Measurements from ENCODE around the gene CPNE4. TPM values are rescaled to one million over a fixed set of nuclear protein-coding genes. Genes with fewer than 3 reads are reported as not detected.

Gene CPNE4
- total RNA-seq, 1 experiment from 2014 or later, result 0.41 TPM

- H3K9me3 Mint-ChIP-seq (ENCODE audit: unreplicated experiment), result no peaks in the 10 kb centered on the region
- DNase-seq, result peak; percentile 35 to 50
- Histone ChIP-seq H3K9me3 (no peaks in the 10 kb centered on the region), H3K36me3 (ENCODE audit: control insufficient read depth, insufficient read depth, low read length) (no peaks in the 10 kb centered on the region), H3K27me3 (replicated peaks; ENCODE audit: control insufficient read depth, insufficient read depth, low read length) (no peaks in the 10 kb centered on the region), H3K4me3 (ENCODE audit: low read depth, low read length) (no peak overlapping the region), H3K4me1 (no peaks in the 10 kb centered on the region)
- no TSS peak for BruUV-seq (replicated peaks)
- no peaks in the 10 kb centered on the region for H3K36me3 Mint-ChIP-seq (ENCODE audit: insufficient read depth, unreplicated experiment)
- intact Hi-C loops (cut with micrococcal nuclease; ENCODE audit: unreplicated experiment), result loop anchor here (1.0 kb wide), 1 partner anchor 23 kb away; no protein-coding TSS in a partner anchor
- CTCF ChIA-PET, result no interaction called here
- TF ChIP-seq, protein P1, sequence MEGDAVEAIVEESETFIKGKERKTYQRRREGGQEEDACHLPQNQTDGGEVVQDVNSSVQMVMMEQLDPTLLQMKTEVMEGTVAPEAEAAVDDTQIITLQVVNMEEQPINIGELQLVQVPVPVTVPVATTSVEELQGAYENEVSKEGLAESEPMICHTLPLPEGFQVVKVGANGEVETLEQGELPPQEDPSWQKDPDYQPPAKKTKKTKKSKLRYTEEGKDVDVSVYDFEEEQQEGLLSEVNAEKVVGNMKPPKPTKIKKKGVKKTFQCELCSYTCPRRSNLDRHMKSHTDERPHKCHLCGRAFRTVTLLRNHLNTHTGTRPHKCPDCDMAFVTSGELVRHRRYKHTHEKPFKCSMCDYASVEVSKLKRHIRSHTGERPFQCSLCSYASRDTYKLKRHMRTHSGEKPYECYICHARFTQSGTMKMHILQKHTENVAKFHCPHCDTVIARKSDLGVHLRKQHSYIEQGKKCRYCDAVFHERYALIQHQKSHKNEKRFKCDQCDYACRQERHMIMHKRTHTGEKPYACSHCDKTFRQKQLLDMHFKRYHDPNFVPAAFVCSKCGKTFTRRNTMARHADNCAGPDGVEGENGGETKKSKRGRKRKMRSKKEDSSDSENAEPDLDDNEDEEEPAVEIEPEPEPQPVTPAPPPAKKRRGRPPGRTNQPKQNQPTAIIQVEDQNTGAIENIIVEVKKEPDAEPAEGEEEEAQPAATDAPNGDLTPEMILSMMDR (IDR thresholded peaks at IDR 0.05; ENCODE audit: insufficient read depth in 1 of 2, low read depth in 1 of 2, low read length in 1 of 2, severe bottlenecking in 1 of 2, unreplicated experiment in 1 of 2), result peak; percentile 44 to 76
- no peaks in the 10 kb centered on the region for H3K4me1 Mint-ChIP-seq (ENCODE audit: low read depth, unreplicated experiment)
- H3K27ac Mint-ChIP-seq (ENCODE audit: unreplicated experiment), result no peak overlapping the region
- peaks cover 8% of the 10 kb centered on the region for H3K27me3 Mint-ChIP-seq (ENCODE audit: insufficient read depth, unreplicated experiment)
- POLR2A ChIA-PET, result no interaction called here
- no peak overlapping the region for H3K4me3 Mint-ChIP-seq (ENCODE audit: unreplicated experiment)
Observed at GRCh38 chr3:132006605-132007204, 28.1 kb downstream of the CPNE4 start.

DNA sequence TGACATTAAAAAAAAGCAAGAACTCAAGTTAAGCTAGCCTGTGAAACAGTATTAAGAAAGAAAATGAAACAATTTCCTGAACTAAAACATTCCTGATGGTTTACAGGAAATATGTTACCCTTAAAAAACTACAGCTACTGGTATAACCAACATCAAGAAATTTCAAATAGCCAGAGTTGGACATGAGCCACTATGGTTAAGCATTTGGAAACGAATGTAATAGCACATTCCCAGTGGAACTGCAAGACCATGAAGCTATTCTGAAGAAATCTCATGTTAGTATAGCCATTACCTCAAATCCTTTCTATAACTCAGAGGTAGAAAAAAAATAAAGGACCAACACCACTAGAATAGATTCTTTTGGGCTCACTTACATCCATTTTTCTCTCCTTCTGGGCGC, 30.2 kb downstream of the CPNE4 start:
- DNase-seq, result no peak
- no peaks in the 10 kb centered on the region for H3K36me3 Mint-ChIP-seq (ENCODE audit: insufficient read depth, unreplicated experiment)
- ChIA-PET CTCF (no interaction called here), POLR2A (no interaction called here)
- no peaks in the 10 kb centered on the region for H3K4me1 ChIP-seq
- H3K27me3 Mint-ChIP-seq (ENCODE audit: insufficient read depth, unreplicated experiment), result peaks cover 11% of the 10 kb centered on the region
- H3K9me3 Mint-ChIP-seq (ENCODE audit: unreplicated experiment), result no peaks in the 10 kb centered on the region
- no TSS peak for BruUV-seq (replicated peaks)
- TF ChIP-seq, protein P1 (IDR thresholded peaks at IDR 0.05; ENCODE audit: insufficient read depth in 1 of 2, low read depth in 1 of 2, low read length in 1 of 2, severe bottlenecking in 1 of 2, unreplicated experiment in 1 of 2), result no peak
- intact Hi-C loops (cut with micrococcal nuclease; ENCODE audit: unreplicated experiment), result no loop called here
- no peaks in the 10 kb centered on the region for H3K27me3 ChIP-seq (replicated peaks; ENCODE audit: control insufficient read depth, insufficient read depth, low read length)
- H3K36me3 ChIP-seq (ENCODE audit: control insufficient read depth, insufficient read depth, low read length), result no peaks in the 10 kb centered on the region
- H3K4me3 ChIP-seq (ENCODE audit: low read depth, low read length), result no peak overlapping the region
- no peaks in the 10 kb centered on the region for H3K4me1 Mint-ChIP-seq (ENCODE audit: low read depth, unreplicated experiment)
- no peak overlapping the region for H3K4me3 Mint-ChIP-seq (ENCODE audit: unreplicated experiment)
- no peak overlapping the region for H3K27ac Mint-ChIP-seq (ENCODE audit: unreplicated experiment)
- H3K9me3 ChIP-seq, result no peaks in the 10 kb centered on the region

- H3K4me1 ChIP-seq, result no peaks in the 10 kb centered on the region
- TF ChIP-seq, protein P1 (IDR thresholded peaks at IDR 0.05; ENCODE audit: insufficient read depth in 1 of 2, low read depth in 1 of 2, low read length in 1 of 2, severe bottlenecking in 1 of 2, unreplicated experiment in 1 of 2), result no peak
- Mint-ChIP-seq H3K36me3 (ENCODE audit: insufficient read depth, unreplicated experiment) (no peaks in the 10 kb centered on the region), H3K27me3 (ENCODE audit: insufficient read depth, unreplicated experiment) (peaks cover 17% of the 10 kb centered on the region), H3K4me3 (ENCODE audit: unreplicated experiment) (no peak overlapping the region), H3K27ac (ENCODE audit: unreplicated experiment) (no peak overlapping the region), H3K4me1 (ENCODE audit: low read depth, unreplicated experiment) (no peaks in the 10 kb centered on the region), H3K9me3 (ENCODE audit: unreplicated experiment) (no peaks in the 10 kb centered on the region)
- ChIA-PET POLR2A (no interaction called here), CTCF (no interaction called here)
- no peaks in the 10 kb centered on the region for H3K36me3 ChIP-seq (ENCODE audit: control insufficient read depth, insufficient read depth, low read length)
- no peak for DNase-seq
- no peaks in the 10 kb centered on the region for H3K27me3 ChIP-seq (replicated peaks; ENCODE audit: control insufficient read depth, insufficient read depth, low read length)
- no peak overlapping the region for H3K4me3 ChIP-seq (ENCODE audit: low read depth, low read length)
- H3K9me3 ChIP-seq, result no peaks in the 10 kb centered on the region
- BruUV-seq (replicated peaks), result no TSS peak
- intact Hi-C loops (cut with micrococcal nuclease; ENCODE audit: unreplicated experiment), result no loop called here
Observed at GRCh38 chr3:132003685-132004084, 31.1 kb downstream of the CPNE4 start.
